ENCODE data around the gene LRRC3B.

- no peak for TF ChIP-seq MAX (IDR thresholded peaks at IDR 0.05; ENCODE audit: insufficient read depth, insufficient read length)
- no peak for TF ChIP-seq CTCF (IDR thresholded peaks at IDR 0.05; ENCODE audit: extremely low read depth in 1 of 2, insufficient read depth in 1 of 2, low read depth in 1 of 2, low read length in 2 of 2)
- no peak for TF ChIP-seq POLR2A (IDR thresholded peaks at IDR 0.05; ENCODE audit: low read depth, low read length)
- no peak for TF ChIP-seq MYC (IDR thresholded peaks at IDR 0.05; ENCODE audit: low read depth, low read length)
- no peak for TF ChIP-seq JUN (IDR thresholded peaks at IDR 0.05; ENCODE audit: borderline replicate concordance, insufficient read depth, insufficient read length, low read depth)
- TF ChIP-seq EZH2 (IDR thresholded peaks at IDR 0.05; ENCODE audit: borderline replicate concordance, low read depth, low read length, severe bottlenecking) = no peak
- no peak for TF ChIP-seq GATA2 (IDR thresholded peaks at IDR 0.05; ENCODE audit: insufficient read depth, insufficient read length, low read depth, low read length)
- no peak for TF ChIP-seq POLR2AphosphoS5 (IDR thresholded peaks at IDR 0.05; ENCODE audit: insufficient read depth, low read depth, low read length)
- no peak for TF ChIP-seq FOS (IDR thresholded peaks at IDR 0.05; ENCODE audit: borderline replicate concordance, insufficient read depth, low read length)
Observed at GRCh38 chr3:26592451-26592850, 30.1 kb upstream of the LRRC3B start.

Data from endothelial cell of umbilical vein (primary cell).